Measurements from ENCODE around the gene EMC6. TPM values are rescaled to one million over a fixed set of nuclear protein-coding genes. Genes with fewer than 3 reads are reported as not detected.

EMC6 gene
- total RNA-seq, 1 donor from 2014 or later, result 38.1 TPM

DNA sequence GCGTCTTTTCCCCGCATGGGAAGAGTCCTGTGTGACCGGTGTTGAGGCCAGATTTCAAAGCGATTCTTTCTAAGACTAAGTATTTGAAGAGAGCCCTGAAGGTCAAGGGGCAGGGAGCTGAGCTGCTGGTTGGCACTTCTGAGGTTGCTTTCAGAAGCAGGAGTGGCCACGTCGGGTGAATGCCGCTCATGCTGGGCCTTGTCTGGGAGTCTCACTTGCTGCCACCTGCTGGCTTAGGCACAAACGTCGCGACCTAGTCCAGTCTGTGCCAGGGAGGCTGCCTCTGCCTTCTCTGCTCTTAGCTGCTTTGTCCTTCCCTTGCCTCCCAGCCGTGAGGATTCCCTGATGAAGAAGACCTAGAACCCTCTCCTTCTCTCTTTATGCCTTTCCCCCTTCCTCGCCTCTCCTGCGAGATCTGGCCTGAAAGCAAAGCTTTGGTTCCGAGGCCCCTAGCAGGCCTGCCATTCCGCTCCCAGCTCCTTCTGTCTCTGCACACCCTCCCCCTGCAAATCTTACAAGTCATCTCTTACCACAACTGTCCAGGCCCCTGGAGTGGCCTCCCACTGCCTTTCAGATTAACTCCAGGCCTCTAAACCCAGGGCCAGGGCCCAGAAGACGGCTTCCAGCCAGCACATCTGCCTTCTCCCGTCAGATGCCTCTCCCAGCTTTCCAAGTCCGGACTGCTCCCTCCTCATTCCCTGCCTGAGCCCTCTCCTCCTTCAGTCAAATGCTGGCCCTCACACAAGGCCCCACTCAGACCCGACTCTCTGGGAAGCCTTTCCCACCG, 20.6 kb upstream of the EMC6 start:
- intact Hi-C loops (cut with micrococcal nuclease), result loop anchor here (1.0 kb wide), 1 partner anchor 46 kb away; no protein-coding TSS in a partner anchor

DNA sequence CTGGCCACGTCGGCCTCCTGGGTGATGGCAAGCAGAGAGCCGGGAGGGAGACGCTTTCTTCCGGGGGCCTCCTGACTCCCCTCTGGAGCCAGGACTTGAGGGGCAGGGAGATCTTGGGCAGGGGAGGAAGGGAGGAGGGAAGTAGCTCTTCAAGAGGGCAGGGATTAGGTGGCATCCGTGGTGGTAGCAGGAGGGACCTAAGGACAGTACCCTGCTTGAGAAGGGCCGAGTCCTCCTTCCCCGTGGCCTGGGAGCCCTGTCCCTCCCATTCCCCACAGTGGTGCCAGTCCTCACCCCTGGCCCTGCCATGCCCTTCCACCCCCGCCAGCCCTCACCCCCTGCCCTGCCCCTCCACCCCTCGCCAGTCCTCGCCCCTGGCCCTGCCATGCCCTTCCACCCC, 12.8 kb upstream of the EMC6 start:
- intact Hi-C loops (cut with micrococcal nuclease), result no loop called here

DNA sequence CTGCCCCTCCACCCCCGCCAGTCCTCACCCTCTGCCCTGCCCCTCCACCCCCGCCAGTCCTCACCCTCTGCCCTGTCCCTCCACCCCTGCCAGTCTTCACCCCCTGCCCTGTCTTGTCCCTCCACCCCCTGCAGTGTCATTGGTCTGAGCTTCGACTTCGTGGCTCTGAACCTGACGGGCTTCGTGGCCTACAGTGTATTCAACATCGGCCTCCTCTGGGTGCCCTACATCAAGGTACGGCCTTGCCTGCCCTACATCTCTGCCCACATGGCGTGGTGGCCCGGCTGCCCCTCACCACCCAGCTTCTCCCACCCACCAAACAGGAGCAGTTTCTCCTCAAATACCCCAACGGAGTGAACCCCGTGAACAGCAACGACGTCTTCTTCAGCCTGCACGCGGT, 12.3 kb upstream of the EMC6 start:
- intact Hi-C loops (cut with micrococcal nuclease), result no loop called here

DNA sequence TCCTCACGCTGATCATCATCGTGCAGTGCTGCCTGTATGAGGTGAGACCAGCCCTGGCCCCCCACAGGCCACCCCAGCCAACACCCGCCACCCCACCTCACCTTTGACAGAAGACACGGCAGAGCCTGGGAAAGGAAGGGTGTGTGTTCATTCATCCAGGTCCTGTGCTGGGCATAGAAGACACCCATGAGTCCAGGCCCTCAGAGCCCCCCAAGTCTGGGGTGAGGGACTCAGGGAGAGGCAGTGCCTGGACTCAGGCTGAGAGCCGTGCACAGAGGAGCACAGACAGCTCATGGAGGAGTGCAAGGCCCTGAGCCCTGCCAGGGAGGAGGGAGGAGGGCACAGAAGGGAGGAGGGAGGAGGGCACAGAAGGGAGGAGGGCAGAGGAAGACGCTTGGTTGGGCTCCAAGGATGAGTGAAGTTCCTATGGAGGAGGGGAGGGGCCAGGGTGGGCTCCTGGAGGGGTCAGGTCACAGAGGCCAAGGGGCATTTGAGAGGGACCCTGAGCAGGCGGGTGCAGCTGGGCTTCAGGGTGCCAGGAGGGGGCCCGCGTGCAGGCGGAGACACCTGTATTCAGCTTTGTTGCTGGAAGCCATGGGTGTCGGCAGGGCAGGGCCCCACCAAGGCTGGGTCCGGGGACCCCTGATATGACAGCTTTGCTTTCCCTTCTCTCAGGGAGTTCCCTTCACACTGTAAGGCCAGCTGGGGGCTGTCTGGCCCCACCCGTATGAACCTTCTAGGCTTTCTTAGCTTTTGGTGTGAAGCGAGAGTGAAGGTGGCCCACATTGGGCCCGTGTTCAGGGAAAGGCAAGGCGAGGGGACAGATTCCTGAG, 11.6 kb upstream of the EMC6 start:
- intact Hi-C loops (cut with micrococcal nuclease), result no loop called here

DNA sequence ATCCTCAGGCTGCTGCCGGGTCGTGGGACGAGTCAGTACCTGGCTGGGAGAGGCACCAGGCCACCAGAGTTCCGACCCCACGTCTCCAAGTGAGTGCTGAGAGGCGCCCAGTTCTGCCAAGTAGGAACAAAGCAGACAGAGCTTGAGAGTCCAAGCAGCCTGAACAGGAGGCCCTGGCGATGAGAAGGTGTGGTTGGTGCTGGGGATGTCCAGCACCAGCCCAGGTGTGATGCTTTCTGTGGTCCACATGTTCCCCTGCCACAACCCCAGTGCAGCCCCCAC, 11.1 kb upstream of the EMC6 start:
- intact Hi-C loops (cut with micrococcal nuclease), result no loop called here

DNA sequence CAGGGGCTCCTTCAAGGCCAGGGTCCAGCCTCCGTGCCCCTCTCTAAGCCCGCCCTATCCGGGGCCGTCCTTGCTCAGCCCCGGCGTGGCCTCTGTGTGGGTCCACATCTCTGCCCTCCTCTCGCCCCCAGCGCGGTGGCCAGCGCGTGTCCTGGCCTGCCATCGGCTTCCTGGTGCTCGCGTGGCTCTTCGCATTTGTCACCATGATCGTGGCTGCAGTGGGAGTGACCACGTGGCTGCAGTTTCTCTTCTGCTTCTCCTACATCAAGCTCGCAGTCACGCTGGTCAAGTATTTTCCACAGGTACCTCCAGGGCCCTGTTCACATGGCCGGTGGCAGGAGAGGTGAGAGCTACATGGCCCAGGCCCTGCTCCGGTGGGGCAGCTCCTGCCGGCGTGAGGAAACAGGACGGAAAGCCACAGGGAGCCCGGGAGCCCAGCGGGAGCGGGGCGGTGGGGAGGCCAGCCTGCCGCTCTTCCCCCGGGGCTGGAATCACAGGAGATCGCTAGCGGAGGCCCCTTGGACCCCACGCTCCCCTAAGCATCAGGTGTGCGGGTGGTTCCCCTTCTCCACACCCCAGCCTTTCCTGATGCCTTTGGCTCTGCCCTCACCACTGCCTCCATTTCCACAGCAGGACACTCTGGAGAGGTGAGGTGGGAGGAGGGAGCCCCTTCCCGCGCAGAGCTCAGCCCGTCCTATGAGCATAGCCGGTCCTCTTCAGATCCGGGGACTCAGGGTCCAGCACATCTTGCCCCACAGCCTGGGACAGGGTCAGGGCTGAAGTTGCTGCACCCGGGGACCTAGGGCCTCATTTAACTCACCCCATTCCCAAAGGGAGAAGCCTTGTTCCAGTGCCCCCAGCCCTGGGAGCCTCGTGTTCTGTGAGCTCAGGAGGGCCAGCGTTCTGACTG, 10.5 kb upstream of the EMC6 start:
- intact Hi-C loops (cut with micrococcal nuclease), result no loop called here

DNA sequence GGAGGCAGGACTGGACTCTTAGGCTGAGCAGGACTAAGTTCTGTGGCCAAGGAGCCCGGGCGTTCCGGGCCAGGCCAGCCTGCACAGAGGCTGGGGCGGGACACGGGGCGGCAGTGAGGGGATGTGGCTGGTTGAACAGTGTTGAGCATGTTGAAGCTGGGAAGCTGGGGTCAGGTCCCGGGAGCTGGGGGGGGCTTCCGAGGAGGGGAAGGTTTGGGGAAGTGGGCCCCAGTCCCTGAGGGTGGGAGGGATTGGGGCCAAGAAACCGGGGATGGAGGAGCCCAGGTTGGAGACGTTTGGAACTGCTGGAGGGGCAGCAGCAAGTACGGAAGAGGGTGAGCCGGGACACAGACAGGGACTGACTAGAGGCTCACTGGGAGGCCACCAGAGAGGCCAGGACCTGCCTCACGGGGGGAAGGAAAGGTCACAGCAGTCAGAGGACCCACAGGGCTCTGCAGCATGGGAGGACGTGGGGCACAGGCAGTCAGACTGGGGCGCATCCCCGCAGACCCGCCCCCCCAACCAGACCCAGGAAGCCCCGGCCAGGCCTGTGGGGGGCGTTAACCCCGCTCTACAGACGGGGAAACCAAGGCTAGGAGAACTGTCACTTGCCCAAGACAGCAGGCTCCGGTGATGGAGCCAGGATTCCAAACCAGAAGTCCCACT, 9.7 kb upstream of the EMC6 start:
- intact Hi-C loops (cut with micrococcal nuclease), result no loop called here

DNA sequence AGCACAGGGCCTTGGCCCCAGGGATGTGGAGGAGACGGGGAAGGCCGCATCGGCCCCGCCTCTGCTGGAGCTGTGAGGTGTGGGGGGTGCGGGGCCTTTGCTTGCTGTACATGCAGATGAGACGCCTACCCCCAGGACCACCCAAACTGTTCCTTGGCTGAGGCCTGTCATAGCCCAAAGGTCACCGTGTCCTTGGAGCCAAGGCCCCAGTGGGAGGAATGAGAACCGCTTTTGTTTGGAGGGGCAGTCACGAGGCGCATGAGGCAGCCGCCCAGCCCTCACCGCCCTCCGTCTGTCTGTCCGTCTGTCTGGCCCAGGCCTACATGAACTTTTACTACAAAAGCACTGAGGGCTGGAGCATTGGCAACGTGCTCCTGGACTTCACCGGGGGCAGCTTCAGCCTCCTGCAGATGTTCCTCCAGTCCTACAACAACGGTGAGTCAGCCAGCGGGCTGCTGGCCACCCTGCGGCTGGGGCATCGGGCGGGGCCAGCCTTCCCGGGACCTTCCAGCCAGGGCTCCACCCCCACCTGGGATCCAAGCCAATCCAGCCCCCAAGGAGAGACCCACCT, 9.0 kb upstream of the EMC6 start:
- intact Hi-C loops (cut with micrococcal nuclease), result loop anchor here (10.0 kb wide), 1 partner anchor 305 kb away; the partner anchor contains the start of gene ATP2A3

DNA sequence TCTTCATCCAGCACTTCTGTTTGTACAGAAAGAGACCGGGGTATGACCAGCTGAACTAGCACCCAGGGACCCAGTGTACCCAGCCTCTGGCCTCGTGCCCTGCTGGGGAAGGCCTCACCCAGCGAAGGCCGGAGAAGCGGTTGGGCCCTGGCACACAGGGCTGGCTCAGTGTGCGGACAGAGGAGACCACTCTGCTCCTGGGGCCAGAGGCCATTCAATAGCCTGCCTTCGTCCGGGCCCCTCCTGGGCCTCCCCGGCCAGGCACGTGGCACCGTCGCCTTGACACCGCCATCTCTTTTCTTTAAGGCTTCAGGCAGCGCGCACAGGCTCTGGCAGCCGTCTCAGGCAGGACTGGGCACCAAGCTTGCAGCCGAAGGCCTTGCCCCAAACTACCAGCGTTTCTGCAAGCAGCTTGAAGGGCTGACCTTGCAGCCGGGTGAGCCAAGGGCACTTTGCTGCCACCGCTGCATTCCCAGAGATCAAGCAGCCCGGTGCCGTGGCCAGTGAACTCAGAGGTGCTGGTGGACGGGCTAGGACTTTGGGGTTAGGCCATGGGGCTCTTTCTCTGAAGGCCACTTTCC, 8.2 kb upstream of the EMC6 start:
- intact Hi-C loops (cut with micrococcal nuclease), result loop anchor here (10.0 kb wide), 1 partner anchor 304 kb away; the partner anchor contains the start of gene ATP2A3

DNA sequence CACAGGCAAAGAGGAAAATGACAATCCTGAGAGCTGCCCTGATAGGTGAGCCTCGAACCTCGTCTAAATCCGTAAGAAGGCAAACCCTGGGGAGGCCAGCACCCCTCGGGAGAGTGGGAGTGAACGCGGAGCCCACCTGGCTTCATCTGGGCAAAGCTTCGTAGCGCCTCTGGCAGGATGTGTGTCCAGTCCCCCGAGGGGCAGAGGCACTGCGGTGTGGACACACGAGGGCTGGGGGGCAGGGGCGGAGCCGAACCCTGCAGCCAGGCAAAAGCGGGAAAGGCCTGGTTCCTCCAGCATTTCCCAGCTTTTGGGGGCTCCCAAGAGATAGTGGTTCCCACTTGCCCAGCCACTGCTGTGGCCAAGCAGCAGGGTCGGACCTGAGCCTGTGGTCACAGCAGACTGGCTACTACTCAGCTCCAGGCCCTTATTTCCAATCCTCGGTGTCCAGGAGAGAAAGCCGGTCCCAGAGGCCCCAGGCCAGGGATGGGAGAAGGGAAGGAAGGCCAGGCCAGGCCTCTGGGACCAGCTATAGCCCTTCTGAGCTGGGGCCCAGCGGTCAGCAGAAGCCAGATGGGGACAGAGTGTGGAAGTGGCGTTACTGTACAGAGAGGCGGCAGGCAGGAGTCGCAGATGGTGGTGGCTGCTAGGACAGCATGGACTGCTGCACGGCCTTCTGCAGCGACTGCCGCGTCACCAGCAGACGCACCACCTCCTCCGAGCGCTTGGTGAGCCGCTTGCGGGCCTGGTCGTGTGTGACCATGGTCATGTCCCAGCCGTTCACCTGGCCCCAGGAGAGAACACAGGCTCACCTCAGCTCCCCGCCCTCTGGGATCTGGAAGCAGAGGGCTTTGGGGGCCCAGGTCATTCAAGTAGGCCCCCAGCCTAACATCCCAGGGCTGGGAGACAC, 5.3 kb upstream of the EMC6 start:
- intact Hi-C loops (cut with micrococcal nuclease), result loop anchor here (10.0 kb wide), 1 partner anchor 301 kb away; the partner anchor contains the start of gene ATP2A3

DNA sequence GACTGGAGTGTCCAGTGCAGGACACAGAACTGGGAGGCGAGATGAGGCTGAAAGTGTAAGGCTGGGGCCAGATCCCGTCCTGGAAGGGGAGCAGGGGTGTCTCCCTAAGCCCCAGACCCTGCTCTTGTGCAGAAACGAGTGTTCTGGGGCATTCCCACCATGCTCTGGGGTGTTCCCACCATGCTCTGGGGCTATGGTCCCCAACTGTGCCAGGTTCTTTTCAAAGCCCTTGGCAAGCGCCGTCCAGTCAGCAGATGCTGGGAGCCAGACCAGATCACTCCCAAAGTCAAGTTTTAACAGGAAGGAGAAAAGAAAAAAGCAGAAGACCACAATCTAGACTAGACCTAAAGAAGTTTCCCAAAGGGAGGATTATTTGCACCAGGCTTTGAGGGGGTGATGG, 2.8 kb upstream of the EMC6 start:
- intact Hi-C loops (cut with micrococcal nuclease), result loop anchor here (10.0 kb wide), 1 partner anchor 299 kb away; the partner anchor contains the start of gene ATP2A3

DNA sequence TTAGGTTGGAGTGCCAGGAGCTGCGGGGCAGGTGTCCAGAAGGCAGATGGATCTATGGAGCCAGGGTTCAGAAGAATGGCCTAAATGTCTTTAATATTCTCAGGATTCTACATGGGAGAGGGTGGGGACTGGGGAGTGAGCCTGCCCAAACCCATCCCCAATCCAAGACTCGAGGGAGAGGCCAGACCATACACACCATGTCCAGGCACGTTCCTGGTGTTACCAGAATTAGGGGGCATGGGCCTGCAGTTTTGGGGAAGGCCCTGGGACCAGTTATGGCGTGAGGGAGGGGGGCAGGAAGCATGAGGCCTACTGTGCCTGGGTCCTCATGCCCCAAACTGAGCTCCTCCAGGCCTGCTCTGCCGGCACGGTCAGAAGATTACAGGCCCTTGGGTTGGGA, 2.1 kb upstream of the EMC6 start:
- intact Hi-C loops (cut with micrococcal nuclease), result loop anchor here (10.0 kb wide), 1 partner anchor 298 kb away; the partner anchor contains the start of gene ATP2A3

DNA sequence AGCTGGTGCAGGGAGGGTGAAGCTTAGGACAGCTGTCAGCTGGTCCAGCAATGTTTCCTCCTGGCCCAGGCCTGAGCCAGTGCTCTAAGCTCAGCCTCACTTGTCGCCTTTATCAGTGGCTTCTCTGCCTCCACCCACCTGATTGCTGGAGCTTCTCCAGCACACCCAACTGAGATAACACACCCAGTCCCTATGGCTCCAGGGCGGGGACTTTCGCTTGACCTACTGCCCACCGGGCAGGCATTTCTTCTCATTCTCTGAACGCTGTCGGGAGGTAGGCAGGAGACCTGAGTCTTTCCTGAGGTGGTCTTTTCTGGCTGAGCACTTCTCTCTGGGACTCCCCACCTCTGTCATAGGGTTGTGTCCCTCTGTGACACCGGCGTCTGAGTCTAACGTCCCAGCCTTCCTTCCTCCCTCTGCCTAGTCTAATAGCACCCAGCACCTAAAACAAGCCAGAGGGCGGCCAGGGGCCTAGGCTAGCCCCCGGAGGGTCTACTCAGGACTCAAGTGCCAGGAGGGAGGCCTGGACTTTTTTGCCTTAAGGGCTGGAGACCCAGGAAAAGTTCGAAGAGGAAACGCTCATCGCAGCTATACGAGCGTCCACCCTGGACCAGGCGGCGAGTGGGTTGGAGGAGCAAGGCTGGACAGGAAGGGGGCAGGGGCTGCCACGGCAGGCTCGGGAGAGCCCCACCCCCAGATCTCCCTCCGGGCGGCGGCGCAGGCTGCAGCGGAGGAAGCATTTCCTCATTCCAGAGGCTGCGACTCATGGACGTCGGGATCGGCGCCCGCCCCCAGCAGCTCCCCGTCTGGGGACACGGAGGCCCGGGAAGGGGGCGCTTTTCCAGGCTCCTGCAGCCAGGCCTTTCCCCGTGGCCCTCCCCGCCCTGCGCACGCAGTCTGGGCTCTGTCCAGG, 990 bp upstream of the EMC6 start:
- intact Hi-C loops (cut with micrococcal nuclease), result loop anchor here (1.0 to 10.0 kb wide), 9 partner anchors 27 to 618 kb away; partner anchors contain the start of genes ATP2A3, CAMKK1, CTNS and CYB5D2

DNA sequence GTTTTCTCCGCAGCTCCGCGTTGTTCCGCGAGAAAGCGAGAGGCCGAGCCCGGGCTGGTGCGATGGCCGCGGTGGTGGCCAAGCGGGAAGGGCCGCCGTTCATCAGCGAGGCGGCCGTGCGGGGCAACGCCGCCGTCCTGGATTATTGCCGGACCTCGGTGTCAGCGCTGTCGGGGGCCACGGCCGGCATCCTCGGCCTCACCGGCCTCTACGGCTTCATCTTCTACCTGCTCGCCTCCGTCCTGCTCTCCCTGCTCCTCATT, 404 bp downstream of the EMC6 start:
- intact Hi-C loops (cut with micrococcal nuclease), result loop anchor here (2.0 to 10.0 kb wide), 2 partner anchors 26 to 296 kb away; partner anchors contain the start of gene ATP2A3

DNA sequence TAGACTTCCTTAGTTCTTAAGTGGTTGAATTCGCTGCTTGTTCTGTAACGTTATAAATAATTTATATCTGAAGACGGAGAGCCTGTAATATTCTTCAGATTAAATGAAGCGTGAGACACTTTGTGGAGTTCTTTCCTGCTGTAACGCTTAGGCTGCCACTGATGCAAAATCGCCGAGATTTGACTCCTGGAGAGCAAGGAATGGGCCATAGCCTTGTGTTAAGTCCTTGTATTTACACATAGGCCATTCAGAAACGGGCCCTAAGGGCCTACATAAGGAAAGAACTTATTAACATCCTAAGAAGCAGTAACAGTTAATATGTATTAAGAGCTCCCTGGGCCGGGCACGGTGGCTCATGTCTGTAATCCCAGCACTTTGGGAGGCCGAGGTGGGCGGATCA, 936 bp downstream of the EMC6 start:
- intact Hi-C loops (cut with micrococcal nuclease), result loop anchor here (2.0 to 10.0 kb wide), 2 partner anchors 25 to 295 kb away; partner anchors contain the start of gene ATP2A3

DNA sequence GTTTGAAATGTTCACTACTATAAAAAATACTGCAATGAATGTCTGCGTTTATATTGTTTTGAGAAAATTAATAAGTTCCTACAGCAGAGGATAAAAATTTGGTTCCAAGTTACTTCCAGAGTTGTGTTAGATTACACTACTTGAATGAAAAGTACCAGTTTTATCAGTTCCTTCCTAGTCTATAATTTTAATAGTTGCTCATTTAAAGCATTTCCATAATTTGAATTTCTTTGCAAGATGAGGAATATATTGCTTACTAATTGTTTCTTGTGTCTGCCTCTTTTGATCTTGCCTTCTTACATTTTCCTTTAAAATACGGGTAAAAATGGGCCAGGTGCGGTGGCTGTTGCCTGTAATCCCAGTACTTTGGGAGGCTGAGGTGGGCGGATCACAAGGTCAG, 4.0 kb downstream of the EMC6 start:
- intact Hi-C loops (cut with micrococcal nuclease), result no loop called here

DNA sequence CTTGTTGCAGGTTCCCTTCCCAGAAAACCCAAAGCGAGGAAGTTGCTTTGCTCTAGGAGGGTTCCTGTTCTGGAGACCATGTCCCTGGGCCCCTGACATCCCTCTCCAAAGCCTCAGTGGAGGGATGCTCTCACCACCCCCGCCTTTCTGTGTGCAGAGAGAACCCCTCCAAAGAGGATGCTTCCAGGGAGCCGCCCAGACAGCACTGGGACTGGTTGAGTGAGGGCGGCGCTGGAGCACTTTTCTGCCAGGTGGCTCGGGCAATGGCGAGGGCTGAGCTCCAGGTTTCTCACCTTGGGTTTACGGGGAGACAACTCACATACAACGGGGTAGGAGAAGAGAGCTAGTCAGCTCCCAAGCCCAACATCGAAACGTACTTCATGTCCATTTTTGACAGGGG, 7.3 kb downstream of the EMC6 start:
- intact Hi-C loops (cut with micrococcal nuclease), result no loop called here

Measured in T-helper 1 cell treated with Interleukin-12 subunit alpha and Interleukin-12 subunit beta and Interleukin-4 antibody, amounts not matched to agents 30 ng/mL and 1 ng/mL, for 36 hours (primary cell).